Osteocyte (in vitro differentiated cells): ENCODE data around the gene GMEB2. TPM values are rescaled to one million over a fixed set of nuclear protein-coding genes. Genes with fewer than 3 reads are reported as not detected.
A peak's percentile ranks its signal among the peaks of the same experiment; 100 is the strongest.

Experiments used
- DNase-seq: peaks from one replicate; pipeline ENCODE4 v3.0.0; 2021; ENCODE audit warnings: mixed read lengths; ENCODE audit not compliant: unreplicated experiment; ENCODE audit errors: extremely low spot score
- H3K27ac Mint-ChIP-seq: one replicate; pipeline ENCODE4 v1.8.0; 2021; ENCODE audit warnings: mild to moderate bottlenecking, mixed read lengths; ENCODE audit not compliant: unreplicated experiment
- H3K27me3 Mint-ChIP-seq: one replicate; pipeline ENCODE4 v1.8.0; 2021; ENCODE audit warnings: mixed read lengths; ENCODE audit not compliant: unreplicated experiment
- H3K36me3 Mint-ChIP-seq: one replicate; pipeline ENCODE4 v1.8.0; 2021; ENCODE audit warnings: mixed read lengths; ENCODE audit not compliant: unreplicated experiment
- H3K4me1 Mint-ChIP-seq: one replicate; pipeline ENCODE4 v1.8.0; 2021; ENCODE audit warnings: mixed read lengths; ENCODE audit not compliant: unreplicated experiment
- H3K4me3 Mint-ChIP-seq: one replicate; pipeline ENCODE4 v1.8.0; 2021; ENCODE audit warnings: mild to moderate bottlenecking, moderate library complexity, mixed read lengths; ENCODE audit not compliant: unreplicated experiment
- H3K9me3 Mint-ChIP-seq: one replicate; pipeline ENCODE4 v1.8.0; 2021; ENCODE audit warnings: mixed read lengths; ENCODE audit not compliant: unreplicated experiment
- total RNA-seq: library from RNA; stranded (reverse); gene quantifications from 2 replicates; pipeline ENCODE4 v1.2.1, GENCODE V29; 2021
- TF ChIP-seq, protein P1 (sequence below): fragments of 200-600 bp; sonication (generic); IDR thresholded peaks from 2 replicates; pipeline ENCODE4 v1.5.0; 2021; ENCODE audit warnings: antibody characterized with exemption, mild to moderate bottlenecking, moderate library complexity

Gene GMEB2
- total RNA-seq, 1 donor from 2014 or later: 12.1 TPM

- H3K4me1 Mint-ChIP-seq: peaks cover 17% of the 10 kb centered on the region
- DNase-seq: no peak
- no peaks in the 10 kb centered on the region for H3K27me3 Mint-ChIP-seq
- H3K9me3 Mint-ChIP-seq: no peaks in the 10 kb centered on the region
- no peak overlapping the region for H3K27ac Mint-ChIP-seq
- no peak overlapping the region for H3K4me3 Mint-ChIP-seq
- TF ChIP-seq, protein P1, sequence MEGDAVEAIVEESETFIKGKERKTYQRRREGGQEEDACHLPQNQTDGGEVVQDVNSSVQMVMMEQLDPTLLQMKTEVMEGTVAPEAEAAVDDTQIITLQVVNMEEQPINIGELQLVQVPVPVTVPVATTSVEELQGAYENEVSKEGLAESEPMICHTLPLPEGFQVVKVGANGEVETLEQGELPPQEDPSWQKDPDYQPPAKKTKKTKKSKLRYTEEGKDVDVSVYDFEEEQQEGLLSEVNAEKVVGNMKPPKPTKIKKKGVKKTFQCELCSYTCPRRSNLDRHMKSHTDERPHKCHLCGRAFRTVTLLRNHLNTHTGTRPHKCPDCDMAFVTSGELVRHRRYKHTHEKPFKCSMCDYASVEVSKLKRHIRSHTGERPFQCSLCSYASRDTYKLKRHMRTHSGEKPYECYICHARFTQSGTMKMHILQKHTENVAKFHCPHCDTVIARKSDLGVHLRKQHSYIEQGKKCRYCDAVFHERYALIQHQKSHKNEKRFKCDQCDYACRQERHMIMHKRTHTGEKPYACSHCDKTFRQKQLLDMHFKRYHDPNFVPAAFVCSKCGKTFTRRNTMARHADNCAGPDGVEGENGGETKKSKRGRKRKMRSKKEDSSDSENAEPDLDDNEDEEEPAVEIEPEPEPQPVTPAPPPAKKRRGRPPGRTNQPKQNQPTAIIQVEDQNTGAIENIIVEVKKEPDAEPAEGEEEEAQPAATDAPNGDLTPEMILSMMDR: no peak
- no peaks in the 10 kb centered on the region for H3K36me3 Mint-ChIP-seq
Observed at GRCh38 chr20:63622732-63623131, 4.2 kb downstream of the GMEB2 start.

- H3K4me1 Mint-ChIP-seq: peaks cover 17% of the 10 kb centered on the region
- H3K9me3 Mint-ChIP-seq: no peaks in the 10 kb centered on the region
- no peak overlapping the region for H3K27ac Mint-ChIP-seq
- no peaks in the 10 kb centered on the region for H3K36me3 Mint-ChIP-seq
- TF ChIP-seq, protein P1: no peak
- no peaks in the 10 kb centered on the region for H3K27me3 Mint-ChIP-seq
- H3K4me3 Mint-ChIP-seq: no peak overlapping the region
- DNase-seq: no peak
Observed at GRCh38 chr20:63622096-63622495, 4.8 kb downstream of the GMEB2 start.

DNA sequence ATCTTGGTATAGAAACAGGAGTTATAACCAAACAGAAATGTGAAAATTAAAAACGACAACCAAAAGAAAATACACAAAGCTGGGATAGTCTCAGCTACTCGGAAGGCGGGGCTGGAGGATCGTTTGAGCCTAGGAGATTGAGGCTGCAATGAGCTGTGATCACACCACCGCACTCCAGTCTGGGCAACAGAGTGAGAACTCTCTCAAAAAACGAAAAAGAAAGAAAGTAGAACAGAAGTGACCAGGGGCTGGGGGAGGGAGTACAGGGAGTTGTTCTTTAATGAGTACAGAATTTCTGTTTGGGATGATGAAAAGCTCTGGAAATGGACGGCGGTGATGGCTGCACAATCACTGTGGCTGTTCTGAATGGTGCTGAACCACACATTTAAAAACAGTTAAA is 5.9 kb downstream of the GMEB2 start:
- peak overlapping the region; percentile 38 for H3K27ac Mint-ChIP-seq
- peaks cover 17% of the 10 kb centered on the region for H3K4me1 Mint-ChIP-seq
- TF ChIP-seq, protein P1: no peak
- H3K36me3 Mint-ChIP-seq: peaks cover 4% of the 10 kb centered on the region
- no peak overlapping the region for H3K4me3 Mint-ChIP-seq
- no peak for DNase-seq
- H3K9me3 Mint-ChIP-seq: no peaks in the 10 kb centered on the region
- no peaks in the 10 kb centered on the region for H3K27me3 Mint-ChIP-seq

DNA sequence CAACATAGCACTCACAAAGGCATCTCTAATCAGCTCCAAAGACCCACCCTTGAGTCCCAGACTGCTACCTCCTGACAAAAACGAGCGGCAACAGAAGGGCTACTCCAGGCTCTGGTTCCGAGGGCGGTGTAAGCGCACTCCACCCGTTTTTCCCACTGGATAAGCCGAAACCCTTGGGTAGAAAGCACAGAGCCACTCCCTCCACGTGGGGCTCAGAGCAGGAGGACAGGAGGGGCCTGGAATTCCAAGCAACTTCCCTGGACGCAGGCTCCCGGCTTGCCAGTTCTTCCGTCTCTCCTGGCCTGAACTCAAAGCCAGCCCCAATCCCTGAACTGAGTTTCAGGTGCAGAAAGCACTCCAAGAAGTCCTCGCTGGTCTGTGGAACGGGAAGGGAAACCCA is 7.4 kb downstream of the GMEB2 start:
- Mint-ChIP-seq H3K27me3 (no peaks in the 10 kb centered on the region), H3K9me3 (no peaks in the 10 kb centered on the region), H3K27ac (no peak overlapping the region), H3K4me1 (peaks cover 11% of the 10 kb centered on the region), H3K4me3 (no peak overlapping the region), H3K36me3 (peaks cover 10% of the 10 kb centered on the region)
- TF ChIP-seq, protein P1: no peak
- no peak for DNase-seq

DNA sequence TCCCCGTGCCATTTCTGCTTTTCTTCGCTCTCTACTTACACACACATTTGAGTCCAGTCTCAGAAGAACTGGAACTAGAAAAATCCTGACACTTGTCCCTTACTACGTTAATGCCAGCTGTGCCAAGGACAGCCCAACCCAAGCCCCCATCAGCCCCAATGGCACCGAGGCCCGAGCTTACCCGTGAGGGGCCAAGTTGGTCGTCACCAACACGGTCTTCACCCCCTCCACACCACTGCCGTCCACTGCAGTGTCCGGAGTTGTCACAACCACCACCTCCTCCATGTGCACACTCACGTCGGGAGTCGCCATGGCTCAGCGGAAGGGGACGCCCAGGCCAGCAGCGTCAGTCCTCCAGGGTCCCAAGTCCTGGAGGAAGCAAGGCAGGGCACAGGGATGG is 7.8 kb downstream of the GMEB2 start:
- Mint-ChIP-seq H3K4me3 (no peak overlapping the region), H3K4me1 (peaks cover 9% of the 10 kb centered on the region), H3K27ac (no peak overlapping the region), H3K36me3 (peaks cover 10% of the 10 kb centered on the region), H3K9me3 (no peaks in the 10 kb centered on the region), H3K27me3 (no peaks in the 10 kb centered on the region)
- TF ChIP-seq, protein P1: no peak
- no peak for DNase-seq
